Measurements from ENCODE around the gene OCA2.

The OCA2 gene

DNA sequence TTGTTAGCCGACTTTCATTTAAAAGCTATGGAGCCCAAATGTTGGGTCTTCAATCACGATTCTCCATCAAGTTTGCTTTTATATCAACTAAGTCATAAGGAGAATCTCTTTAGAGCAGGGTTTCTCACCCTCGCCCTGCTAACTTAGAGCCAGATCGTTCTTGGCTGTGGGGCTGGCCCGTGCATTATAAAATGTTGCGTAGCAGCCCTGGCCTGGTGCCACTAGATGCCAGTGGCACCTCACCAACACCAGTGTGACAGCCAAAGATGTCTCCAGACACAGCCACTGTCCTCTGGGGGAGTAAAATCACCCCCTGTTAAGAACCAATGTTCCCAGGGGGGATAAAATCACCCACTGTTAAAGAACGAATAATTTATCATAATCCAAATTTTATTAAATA, 226.1 kb downstream of the OCA2 start:
- H3K27ac Mint-ChIP-seq = no peak overlapping the region
- no peak for ATAC-seq (replicated peaks)
- DNase-seq = no peak
- H3K9me3 Mint-ChIP-seq = peaks cover 0 to 8% of the 10 kb centered on the region in 2 donors
- H3K36me3 Mint-ChIP-seq (ENCODE audit: insufficient read depth) = no peaks in the 10 kb centered on the region
- no peaks in the 10 kb centered on the region for H3K4me1 Mint-ChIP-seq (ENCODE audit: low read depth in 2 of 2)
- no peaks in the 10 kb centered on the region for H3K27me3 Mint-ChIP-seq
- H3K4me3 Mint-ChIP-seq = no peak overlapping the region

DNA sequence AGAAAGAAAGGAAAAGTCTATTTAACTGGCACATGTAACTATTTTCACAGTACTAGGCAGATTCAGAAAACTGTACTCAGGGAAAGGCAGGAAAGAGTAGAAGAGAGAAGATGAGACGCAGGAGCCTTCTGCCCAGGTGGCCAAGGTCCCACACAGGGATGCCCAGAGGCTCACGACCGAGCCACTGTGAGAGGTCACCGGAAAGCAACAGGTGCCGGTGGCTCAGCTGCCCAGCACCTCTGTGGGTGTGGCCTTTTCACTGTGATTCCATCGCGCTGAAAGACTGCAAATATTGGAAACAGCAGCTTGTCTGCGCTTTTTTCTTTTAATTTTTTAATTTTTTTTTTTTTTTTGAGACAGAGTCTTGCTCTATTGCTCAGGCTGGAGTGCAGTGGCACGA, 226.8 kb downstream of the OCA2 start:
- no peaks in the 10 kb centered on the region for H3K4me1 Mint-ChIP-seq (ENCODE audit: low read depth in 2 of 2)

DNA sequence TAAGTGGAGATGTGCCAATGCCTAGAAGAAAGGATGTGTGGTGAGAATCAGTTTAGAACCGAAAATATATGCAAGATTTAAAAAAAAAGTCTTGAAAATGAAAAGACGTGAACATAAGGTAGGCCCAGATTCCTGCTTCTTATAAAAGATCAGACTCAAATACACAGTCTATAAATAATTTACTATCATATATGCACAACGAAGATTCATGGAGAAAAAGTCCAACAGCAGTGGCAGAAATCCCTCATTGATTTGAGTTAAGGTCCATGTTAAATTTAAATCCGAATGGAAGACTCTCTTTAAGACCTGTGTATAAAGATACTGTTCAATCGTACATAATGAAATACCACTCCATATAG, 227.2 kb downstream of the OCA2 start:
- peaks cover 0 to 8% of the 10 kb centered on the region in 2 donors for H3K9me3 Mint-ChIP-seq
- no peak for DNase-seq

More for the DNA sequence above, 226.8 kb downstream of the OCA2 start:
- Mint-ChIP-seq H3K4me3 (no peak overlapping the region), H3K27ac (no peak overlapping the region), H3K27me3 (no peaks in the 10 kb centered on the region), H3K36me3 (ENCODE audit: insufficient read depth) (no peaks in the 10 kb centered on the region), H3K9me3 (peaks cover 0 to 8% of the 10 kb centered on the region in 2 donors)
- DNase-seq = no peak
- ATAC-seq (replicated peaks) = no peak

DNA sequence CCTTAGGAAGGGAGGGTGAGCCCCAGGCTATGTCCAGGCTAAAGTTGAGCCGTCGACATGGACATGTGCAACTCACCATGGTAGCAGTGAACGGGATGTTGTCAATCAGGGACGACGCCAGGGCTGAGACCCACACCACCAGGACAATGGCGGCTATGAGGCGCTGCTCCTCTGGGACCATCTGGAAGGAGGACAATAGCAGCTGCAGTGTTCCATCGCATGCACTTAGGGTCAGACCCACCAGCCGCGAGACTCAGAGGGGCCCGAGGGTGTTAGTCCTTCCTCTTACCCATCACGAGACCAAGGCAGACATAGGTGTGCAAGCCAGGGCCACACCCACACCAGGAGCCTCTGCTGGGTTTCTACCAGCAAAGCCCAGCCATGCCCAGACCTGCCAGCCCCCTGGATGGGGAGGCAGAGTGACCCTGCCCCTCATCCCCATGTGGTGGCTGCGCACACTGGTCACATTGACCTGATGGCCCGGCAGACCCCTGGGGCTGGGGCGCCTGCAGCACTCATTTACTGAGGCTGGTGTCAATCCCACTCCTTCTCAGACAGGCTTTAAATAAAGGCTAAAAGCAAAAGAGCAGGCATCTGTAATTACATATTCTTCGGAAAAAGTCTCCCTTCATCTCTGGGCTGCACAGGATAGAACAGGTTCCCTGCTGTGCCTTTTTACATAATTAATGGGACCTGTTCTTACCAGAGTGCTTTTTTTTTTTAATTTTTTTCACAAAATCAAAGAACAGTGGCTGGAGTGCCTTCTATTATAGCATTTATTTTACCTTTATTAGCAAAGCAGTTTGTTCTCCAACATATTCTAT, 227.8 kb downstream of the OCA2 start:
- Mint-ChIP-seq H3K27ac (no peak overlapping the region), H3K9me3 (peaks cover 0 to 8% of the 10 kb centered on the region in 2 donors), H3K4me3 (no peak overlapping the region), H3K27me3 (no peaks in the 10 kb centered on the region), H3K36me3 (ENCODE audit: insufficient read depth) (no peaks in the 10 kb centered on the region), H3K4me1 (ENCODE audit: low read depth in 2 of 2) (no peaks in the 10 kb centered on the region)
- no peak for ATAC-seq (replicated peaks)
- DNase-seq = no peak

More for the DNA sequence above, 227.2 kb downstream of the OCA2 start:
- Mint-ChIP-seq H3K27me3 (no peaks in the 10 kb centered on the region), H3K36me3 (ENCODE audit: insufficient read depth) (no peaks in the 10 kb centered on the region), H3K4me1 (ENCODE audit: low read depth in 2 of 2) (no peaks in the 10 kb centered on the region), H3K4me3 (no peak overlapping the region), H3K27ac (no peak overlapping the region)
- no peak for ATAC-seq (replicated peaks)

DNA sequence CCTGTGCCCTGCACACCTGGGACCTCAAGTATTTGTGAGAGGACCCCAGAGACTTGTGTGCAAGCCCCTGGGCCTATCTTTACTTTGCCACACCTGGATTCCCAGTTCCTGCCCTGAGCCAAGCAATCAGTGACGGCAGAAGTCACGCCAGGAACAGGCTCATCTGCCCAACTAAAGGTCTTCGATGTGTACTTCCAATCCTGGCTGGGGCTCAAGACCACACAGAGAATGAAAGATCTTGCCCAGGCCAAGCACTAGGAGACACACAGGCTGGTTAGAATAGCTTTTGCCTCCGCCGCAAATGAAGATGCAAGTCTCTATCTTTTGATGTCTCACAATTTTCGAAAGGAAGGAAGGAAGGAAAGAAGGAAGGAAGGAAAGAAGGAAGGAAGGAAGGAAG, 228.8 kb downstream of the OCA2 start:
- H3K9me3 Mint-ChIP-seq = peaks cover 0 to 8% of the 10 kb centered on the region in 2 donors
- H3K36me3 Mint-ChIP-seq (ENCODE audit: insufficient read depth) = no peaks in the 10 kb centered on the region
- H3K4me3 Mint-ChIP-seq = no peak overlapping the region
- no peaks in the 10 kb centered on the region for H3K4me1 Mint-ChIP-seq (ENCODE audit: low read depth in 2 of 2)
- no peaks in the 10 kb centered on the region for H3K27me3 Mint-ChIP-seq
- no peak for DNase-seq
- no peak overlapping the region for H3K27ac Mint-ChIP-seq
- ATAC-seq (replicated peaks) = no peak

DNA sequence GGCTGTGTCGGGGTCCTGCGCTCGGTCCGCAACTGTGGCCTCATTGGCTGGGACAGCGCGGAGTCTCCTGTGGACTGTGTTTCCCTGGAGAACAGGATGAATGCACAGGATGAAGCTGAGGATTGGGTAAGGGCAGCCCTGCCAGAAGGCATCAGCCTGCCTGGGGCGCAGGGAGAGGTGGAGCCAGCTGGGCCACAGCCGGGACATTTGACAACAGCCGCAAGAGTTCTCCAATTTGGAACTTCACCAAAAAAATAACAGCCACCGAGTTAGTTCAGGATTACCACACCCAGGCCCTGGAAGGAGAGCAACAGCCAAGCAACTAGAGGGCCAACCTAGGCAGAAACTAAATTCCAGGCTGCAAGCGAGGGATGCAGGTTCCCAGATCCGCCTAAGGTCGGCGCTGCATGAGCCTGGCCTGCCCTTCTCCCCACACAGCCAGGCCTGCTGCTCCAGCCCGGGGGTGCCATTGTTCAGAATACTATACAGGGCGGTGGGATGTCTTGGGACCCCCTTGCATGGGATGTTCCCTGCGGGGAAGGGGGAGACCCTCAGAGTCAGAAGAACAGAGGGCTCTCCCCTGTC, 229.3 kb downstream of the OCA2 start:
- Mint-ChIP-seq H3K4me1 (ENCODE audit: low read depth in 2 of 2) (no peaks in the 10 kb centered on the region), H3K27me3 (no peaks in the 10 kb centered on the region), H3K36me3 (ENCODE audit: insufficient read depth) (no peaks in the 10 kb centered on the region), H3K4me3 (no peak overlapping the region), H3K9me3 (peaks cover 0 to 10% of the 10 kb centered on the region in 2 donors), H3K27ac (no peak overlapping the region)
- DNase-seq (no peak), ATAC-seq (replicated peaks) (no peak)

DNA sequence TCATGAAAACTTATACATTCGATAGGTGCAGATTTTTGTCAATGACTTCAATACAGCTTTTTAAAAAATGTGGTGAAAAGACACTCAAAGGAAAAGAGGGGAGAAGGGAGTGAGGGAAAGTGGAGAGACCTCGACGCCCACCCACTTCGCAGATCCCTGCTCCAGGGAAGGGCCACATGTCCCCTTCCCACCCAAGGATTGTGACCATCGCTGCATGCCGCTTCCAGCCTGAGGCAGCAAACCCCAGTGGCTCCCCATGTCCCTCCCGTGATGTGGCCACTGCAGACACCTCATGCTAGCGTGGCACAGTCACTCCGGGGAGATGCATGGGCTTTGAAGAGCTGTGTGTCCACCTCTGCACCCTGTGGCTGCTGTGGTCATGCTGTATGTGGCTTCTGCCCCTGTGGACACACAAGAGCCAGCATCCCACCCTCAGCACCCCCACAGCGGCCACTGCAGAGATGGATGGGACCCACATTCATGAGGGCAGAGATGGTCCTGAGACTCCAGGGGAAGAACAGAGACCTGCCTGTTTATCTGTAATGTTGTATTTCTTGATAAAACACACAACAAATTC, 230.2 kb downstream of the OCA2 start:
- no peak overlapping the region for H3K4me3 Mint-ChIP-seq
- no peaks in the 10 kb centered on the region for H3K4me1 Mint-ChIP-seq (ENCODE audit: low read depth in 2 of 2)
- no peaks in the 10 kb centered on the region for H3K36me3 Mint-ChIP-seq (ENCODE audit: insufficient read depth)
- DNase-seq = no peak
- no peak for ATAC-seq (replicated peaks)
- peaks cover 1 to 15% of the 10 kb centered on the region in 2 donors for H3K9me3 Mint-ChIP-seq
- no peak overlapping the region for H3K27ac Mint-ChIP-seq
- no peaks in the 10 kb centered on the region for H3K27me3 Mint-ChIP-seq

DNA sequence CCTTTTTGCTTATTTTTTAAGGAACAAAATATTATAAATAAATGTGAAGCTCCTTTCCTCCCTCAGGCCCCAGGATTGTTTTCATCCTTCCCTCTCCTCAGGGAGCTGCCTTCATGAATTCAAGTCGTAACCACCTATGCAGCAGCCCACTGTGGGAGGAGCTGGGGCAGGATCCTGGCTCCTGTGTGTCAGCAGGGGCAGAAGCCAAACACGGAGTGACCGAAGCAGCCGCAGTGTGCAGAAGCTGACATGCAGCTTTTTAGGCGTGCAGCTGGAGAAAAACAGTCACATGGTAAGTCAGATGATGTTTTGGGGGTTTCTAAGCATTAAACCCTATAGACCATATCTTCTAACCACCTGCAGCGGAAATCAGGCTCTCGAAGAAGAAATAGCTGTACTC, 231.3 kb downstream of the OCA2 start:
- DNase-seq (no peak), ATAC-seq (replicated peaks) (no peak)
- Mint-ChIP-seq H3K36me3 (ENCODE audit: insufficient read depth) (no peaks in the 10 kb centered on the region), H3K4me3 (no peak overlapping the region), H3K9me3 (peaks cover 3 to 15% of the 10 kb centered on the region in 2 donors), H3K4me1 (ENCODE audit: low read depth in 2 of 2) (no peaks in the 10 kb centered on the region), H3K27ac (no peak overlapping the region), H3K27me3 (no peaks in the 10 kb centered on the region)

DNA sequence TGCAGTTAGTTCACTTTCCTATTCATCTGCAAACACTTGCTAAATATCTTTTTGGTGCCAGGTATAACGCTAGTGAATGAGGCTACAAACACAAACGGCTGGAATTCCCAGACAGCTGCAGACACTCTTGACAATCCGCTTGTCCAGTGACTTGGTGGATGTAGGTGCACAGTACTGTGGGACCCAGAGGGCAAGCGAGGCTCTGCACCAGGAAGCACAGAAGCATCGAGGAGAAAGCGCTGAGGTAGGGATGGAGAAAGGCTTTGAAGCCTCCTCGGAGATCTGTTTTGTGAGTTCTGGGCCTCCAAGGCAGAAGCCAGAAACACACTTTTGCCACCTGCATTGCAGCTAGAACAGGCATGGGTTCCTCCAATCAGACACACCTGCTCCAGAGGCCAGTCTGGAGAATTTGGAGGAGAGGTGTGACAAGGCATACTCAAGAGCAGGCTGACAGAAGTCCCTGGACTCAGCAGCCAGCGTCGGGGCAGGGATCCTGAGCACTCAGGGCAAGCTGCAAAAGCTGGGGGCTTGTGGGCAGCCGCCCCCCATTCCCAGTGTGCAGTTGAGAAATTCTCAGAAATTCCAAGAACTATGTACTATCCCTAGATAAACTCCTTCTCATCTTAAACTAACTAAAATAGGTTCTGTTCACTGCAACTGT, 232.5 kb downstream of the OCA2 start:
- no peak for DNase-seq
- H3K27ac Mint-ChIP-seq = no peak overlapping the region

DNA sequence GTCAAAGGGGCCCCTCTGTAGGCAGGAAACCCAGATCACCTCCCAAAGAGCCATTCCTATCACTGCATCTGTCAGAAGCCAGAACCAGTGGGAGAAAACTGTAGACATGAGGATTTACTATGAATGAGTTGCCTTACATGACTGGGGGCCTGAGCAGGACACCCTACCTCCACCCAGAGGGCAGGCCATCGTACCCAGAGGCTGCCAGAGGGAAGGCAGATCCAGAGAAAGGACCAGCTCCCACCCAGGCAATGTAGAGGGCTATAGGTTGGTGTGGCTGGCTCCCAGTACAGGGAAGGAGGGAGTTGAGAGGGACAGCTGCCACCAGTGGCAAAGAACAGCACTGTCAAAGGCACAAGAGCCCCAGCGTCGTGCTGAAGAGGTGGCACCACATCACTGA, 233.2 kb downstream of the OCA2 start:
- no peaks in the 10 kb centered on the region for H3K4me1 Mint-ChIP-seq (ENCODE audit: low read depth in 2 of 2)
- H3K9me3 Mint-ChIP-seq = peaks cover 3 to 22% of the 10 kb centered on the region in 2 donors
- no peak overlapping the region for H3K4me3 Mint-ChIP-seq
- H3K27ac Mint-ChIP-seq = no peak overlapping the region
- H3K27me3 Mint-ChIP-seq = no peaks in the 10 kb centered on the region
- H3K36me3 Mint-ChIP-seq (ENCODE audit: insufficient read depth) = no peaks in the 10 kb centered on the region
- ATAC-seq (replicated peaks) = no peak
- no peak for DNase-seq

More for the DNA sequence above, 232.5 kb downstream of the OCA2 start:
- no peak for ATAC-seq (replicated peaks)
- Mint-ChIP-seq H3K4me1 (ENCODE audit: low read depth in 2 of 2) (no peaks in the 10 kb centered on the region), H3K9me3 (peaks cover 3 to 15% of the 10 kb centered on the region in 2 donors), H3K27me3 (no peaks in the 10 kb centered on the region), H3K36me3 (ENCODE audit: insufficient read depth) (no peaks in the 10 kb centered on the region), H3K4me3 (no peak overlapping the region)

DNA sequence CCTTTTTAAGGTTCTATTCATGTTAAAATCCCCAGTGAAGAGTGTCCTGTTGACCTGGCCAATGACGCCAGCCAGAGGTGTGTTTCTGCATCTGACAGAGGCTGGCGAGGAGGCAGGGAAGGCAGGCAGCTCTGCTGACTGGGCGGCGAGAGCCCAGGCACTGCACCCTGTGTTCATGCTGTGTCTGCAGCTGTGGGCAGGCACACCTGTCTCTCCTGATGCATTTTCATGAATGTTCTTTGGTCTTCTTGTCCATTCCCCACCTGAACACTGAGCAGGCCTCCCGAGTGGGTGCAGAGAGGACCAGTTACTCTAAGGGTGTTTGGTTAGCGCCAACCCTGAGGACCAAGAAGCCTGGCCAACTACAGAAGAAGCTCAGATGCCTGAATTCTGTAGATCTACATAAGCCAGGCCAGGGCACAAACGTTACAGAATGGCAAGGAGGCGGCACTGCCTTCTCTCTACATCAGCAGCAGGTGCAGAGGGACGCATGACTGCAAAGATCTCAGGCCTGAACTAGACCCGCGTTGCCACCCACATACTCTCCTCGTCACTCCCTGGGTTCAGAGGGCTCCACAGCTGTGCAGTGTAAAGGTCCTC, 233.7 kb downstream of the OCA2 start:
- no peak for DNase-seq
- Mint-ChIP-seq H3K36me3 (ENCODE audit: insufficient read depth) (no peaks in the 10 kb centered on the region), H3K27ac (no peak overlapping the region), H3K4me3 (no peak overlapping the region), H3K9me3 (peaks cover 3 to 23% of the 10 kb centered on the region in 2 donors), H3K4me1 (ENCODE audit: low read depth in 2 of 2) (no peaks in the 10 kb centered on the region), H3K27me3 (no peaks in the 10 kb centered on the region)
- ATAC-seq (replicated peaks) = no peak

DNA sequence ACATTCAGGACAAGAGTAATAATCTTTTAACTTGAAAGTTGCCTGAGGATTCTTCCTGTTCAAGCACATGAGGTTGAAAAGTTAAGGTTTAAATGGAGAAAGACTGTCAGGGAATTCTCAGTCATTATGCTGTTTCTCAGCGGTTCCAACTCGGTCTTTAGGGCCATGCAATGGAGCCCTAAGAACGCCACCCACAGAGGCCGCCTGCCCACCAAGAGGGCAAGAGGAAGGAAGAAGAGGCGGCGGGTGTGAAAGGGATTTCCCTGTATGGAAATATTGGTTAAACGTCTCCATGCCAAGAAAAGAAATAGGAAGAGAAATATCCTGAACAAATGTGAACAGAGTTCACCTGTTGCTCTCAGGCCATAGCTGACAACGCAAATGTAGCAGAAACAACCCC, 234.4 kb downstream of the OCA2 start:
- Mint-ChIP-seq H3K9me3 (peaks cover 3 to 21% of the 10 kb centered on the region in 2 donors), H3K27ac (no peak overlapping the region), H3K4me1 (ENCODE audit: low read depth in 2 of 2) (no peaks in the 10 kb centered on the region), H3K36me3 (ENCODE audit: insufficient read depth) (no peaks in the 10 kb centered on the region), H3K4me3 (no peak overlapping the region), H3K27me3 (no peaks in the 10 kb centered on the region)
- ATAC-seq (replicated peaks) (no peak), DNase-seq (no peak)

DNA sequence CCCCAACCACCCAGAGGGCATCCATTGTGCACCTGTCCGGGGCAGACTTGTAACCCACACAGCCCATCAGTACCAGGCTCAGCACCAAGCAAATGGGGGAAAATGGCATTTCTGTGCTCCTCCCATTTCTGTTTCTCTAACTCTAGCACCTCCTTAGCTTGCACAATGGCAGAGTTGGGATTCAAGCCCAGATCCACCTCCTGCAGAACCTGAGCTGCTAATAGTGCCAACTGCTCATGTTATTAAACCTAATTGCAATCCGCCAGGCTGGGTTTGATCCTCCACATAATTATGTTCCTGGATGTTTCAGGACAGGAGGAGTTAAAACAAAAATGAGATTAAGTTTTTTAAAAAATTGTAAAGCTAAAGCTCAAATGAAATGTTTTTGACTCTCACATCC, 235.0 kb downstream of the OCA2 start:
- ATAC-seq (replicated peaks) (no peak), DNase-seq (no peak)
- Mint-ChIP-seq H3K4me3 (no peak overlapping the region), H3K9me3 (peaks cover 3 to 21% of the 10 kb centered on the region in 2 donors), H3K36me3 (ENCODE audit: insufficient read depth) (no peaks in the 10 kb centered on the region), H3K4me1 (ENCODE audit: low read depth in 2 of 2) (no peaks in the 10 kb centered on the region), H3K27ac (no peak overlapping the region), H3K27me3 (no peaks in the 10 kb centered on the region)

Data from effector memory CD8-positive, alpha-beta T cell (primary cell).